HuH-7 (cell line): ENCODE measurements around the gene SRP68.
A peak's percentile ranks its signal among the peaks of the same experiment; 100 is the strongest.
"Not testable (repeated sequence)": the region's sequence is repeated elsewhere in the genome, so short reads cannot be mapped to it uniquely, and the experiment has no call there.

Source experiments
- DNase-seq: peaks from one replicate; pipeline ENCODE4 v3.0.0; 2011; ENCODE audit warnings: low spot score

The SRP68 gene

GRCh38 chr17:76089680-76090516 lies 17.6 kb upstream of the SRP68 start:
- DNase-seq = no peak

GRCh38 chr17:76088868-76089576 lies 16.7 kb upstream of the SRP68 start:
- no peak for DNase-seq

- peak; percentile 49 for DNase-seq
Observed at GRCh38 chr17:76088041-76088867, 15.9 kb upstream of the SRP68 start.

- no peak for DNase-seq
Observed at GRCh38 chr17:76087531-76087930, 15.2 kb upstream of the SRP68 start.

GRCh38 chr17:76086384-76086783 lies 14.1 kb upstream of the SRP68 start:
- DNase-seq = no peak

GRCh38 chr17:76085731-76086366 lies 13.5 kb upstream of the SRP68 start:
- DNase-seq = no peak

- DNase-seq = no peak
Observed at GRCh38 chr17:76085066-76085730, 12.9 kb upstream of the SRP68 start.

- no peak for DNase-seq
Observed at GRCh38 chr17:76083536-76084182, 11.3 kb upstream of the SRP68 start.

- no peak for DNase-seq
Observed at GRCh38 chr17:76082326-76083251, 10.3 kb upstream of the SRP68 start.

- DNase-seq = no peak
Observed at GRCh38 chr17:76081295-76082210, 9.2 kb upstream of the SRP68 start.

GRCh38 chr17:76080768-76081287 lies 8.5 kb upstream of the SRP68 start:
- DNase-seq = no peak

- DNase-seq = peak; percentile 36
Observed at GRCh38 chr17:76079956-76080767, 7.8 kb upstream of the SRP68 start.

GRCh38 chr17:76079535-76079955 lies 7.2 kb upstream of the SRP68 start:
- DNase-seq = no peak

GRCh38 chr17:76078860-76079534 lies 6.7 kb upstream of the SRP68 start, which contains the start of gene ZACN:
ZACN (plus strand) TSS chr17:76079182; CDS start chr17:76079265, 83 bp downstream.
- DNase-seq = no peak

- not testable (repeated sequence) for DNase-seq
Observed at GRCh38 chr17:76078370-76078769, 6.1 kb upstream of the SRP68 start.

GRCh38 chr17:76077584-76078110 lies 5.3 kb upstream of the SRP68 start:
- DNase-seq = peak; percentile 37
